ENCODE data around the gene CCDC86.

The CCDC86 gene

GRCh38 chr11:60870733-60871377 lies 28.9 kb downstream of the CCDC86 start:
- FAIRE-seq, result no peak

DNA sequence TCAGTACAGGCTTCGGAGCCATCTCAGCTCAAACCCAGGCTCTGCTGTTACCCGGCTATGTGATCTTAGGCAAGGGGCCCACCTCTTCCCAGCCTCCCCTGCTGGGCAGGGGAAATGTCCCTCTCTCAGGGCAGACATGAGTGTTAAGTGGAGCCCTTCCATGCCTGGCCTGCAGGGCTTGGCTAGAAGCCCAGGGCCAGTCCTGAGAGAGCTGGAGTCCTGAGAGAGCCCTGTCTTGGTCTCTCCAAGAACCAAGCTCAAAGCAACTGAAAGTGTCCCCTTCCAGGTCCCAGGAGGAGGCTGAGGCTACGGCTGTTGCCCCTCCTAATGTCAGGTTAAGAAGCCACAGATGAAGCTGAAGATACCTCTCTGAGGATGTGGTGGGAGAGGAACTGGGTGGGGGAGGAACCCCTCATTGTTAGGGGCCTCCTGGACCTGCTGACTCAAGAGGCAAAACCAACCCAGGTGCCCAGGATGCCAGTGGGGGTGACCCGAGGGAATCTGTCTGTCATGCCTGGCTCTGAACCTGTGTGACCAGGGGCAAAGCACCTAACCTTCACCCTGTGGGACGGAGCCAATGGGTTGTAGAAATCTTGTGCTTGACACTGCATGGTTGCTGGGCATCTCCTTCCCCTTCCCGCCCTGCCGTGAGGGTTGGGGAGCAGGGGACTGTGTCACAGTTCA lies 29.6 kb downstream of the CCDC86 start:
- FAIRE-seq, result no peak

DNA sequence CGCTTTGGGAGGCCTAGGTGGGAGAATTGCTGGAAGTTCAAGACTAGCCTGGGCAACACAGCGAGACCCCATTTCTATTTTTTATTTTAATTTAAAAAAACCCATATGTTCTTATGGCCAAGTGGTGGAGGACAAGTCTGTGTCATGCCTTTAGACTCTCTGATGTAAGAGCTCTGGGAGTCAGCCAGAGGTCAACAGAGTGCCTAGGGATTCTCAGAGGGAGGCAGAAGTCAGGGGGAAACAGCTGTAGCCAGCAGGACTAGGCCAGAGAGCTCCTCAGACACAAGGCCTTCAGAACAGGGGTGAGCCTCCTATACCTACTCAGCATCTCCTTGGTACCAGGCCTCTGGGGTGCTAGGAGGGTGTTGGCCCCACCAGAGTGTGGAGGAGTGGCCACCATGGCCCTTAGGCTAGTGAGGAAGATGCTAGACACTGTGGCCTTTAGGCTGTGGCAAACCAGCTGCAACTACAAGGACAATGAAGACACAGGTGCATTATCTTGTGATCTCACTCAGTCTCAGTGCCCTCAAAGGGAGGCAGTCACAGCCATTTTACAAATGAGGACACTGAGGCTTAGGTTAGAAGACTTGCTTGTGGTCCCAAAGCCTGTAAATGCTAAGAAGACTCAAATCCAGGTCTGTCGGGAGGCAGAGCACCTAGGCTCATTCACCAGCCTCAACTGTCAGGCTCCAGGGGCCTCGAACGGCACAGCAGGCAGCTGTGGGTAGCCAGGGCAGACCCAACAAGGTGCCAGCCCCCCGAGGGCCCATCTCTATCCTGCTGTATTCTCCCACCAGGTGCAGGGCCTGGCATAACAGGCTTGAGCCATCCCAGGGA lies 30.4 kb downstream of the CCDC86 start:
- FAIRE-seq, result no peak

- FAIRE-seq, result no peak
These were observed 31.1 kb downstream of the CCDC86 start for GRCh38 chr11:60872961-60873524.

DNA sequence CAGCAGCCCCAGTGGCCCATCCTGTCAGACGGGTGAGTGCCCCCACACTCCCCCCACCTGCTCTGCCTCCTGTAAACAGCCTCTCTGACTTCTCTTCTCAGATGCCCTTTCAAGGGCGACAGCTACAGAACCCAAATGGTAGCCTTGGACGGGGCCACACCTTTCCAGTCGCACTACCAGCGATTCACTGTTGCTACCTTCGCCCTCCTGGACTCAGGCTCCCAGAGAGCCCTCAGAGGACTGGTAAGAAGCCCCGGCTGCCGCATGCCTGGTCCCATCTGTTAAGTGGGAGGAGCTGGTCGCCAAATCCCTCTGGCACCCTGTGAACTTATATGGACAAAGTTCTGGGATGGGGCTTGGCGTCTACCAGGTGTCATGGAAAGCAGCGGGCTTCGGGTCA lies 31.6 kb downstream of the CCDC86 start:
- FAIRE-seq, result no peak

GRCh38 chr11:60874421-60875365 lies 32.8 kb downstream of the CCDC86 start:
- no peak for FAIRE-seq

DNA sequence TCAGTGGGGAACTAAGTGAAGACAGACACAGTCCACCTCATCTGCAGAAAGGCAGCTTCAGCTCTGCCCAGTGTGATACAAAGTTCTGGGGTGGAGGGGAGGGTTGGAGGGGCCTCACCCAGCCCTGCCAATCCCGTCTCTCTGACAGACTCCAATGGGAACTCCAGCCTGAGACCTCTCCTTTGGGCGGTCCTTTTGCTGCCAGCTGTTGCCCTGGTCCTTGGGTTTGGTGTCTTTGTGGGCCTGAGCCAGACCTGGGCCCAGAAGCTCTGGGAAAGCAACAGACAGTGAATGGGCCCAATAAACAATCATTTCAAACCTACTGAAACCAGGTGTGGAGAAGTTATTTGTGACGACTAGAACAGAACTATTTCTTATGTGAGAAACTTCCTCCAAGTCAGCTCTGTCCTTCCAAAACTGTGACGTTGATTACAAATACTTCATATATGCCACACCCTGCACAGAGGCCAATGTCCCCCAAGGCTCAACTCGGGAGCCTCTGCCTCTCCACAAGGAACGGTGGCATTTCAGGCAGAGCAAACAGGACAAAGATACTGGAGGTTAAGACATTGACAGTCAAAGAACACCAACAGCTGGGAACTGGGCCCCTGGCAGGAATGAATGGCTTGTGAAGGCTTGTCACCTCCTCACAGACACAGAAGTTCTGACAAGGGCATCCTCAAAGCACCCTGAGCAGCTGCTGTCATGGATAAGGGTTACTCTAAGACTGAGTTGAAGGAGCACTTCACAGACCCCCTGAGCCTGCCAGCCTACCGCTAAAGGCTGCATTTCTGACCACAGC lies 33.7 kb downstream of the CCDC86 start:
- no peak for FAIRE-seq

- FAIRE-seq, result no peak
These were observed 34.2 kb downstream of the CCDC86 start for GRCh38 chr11:60876168-60876485.

- no peak for FAIRE-seq
These were observed 36.6 kb downstream of the CCDC86 start for GRCh38 chr11:60878245-60879101.

GRCh38 chr11:60879104-60879503 lies 37.2 kb downstream of the CCDC86 start:
- FAIRE-seq, result no peak

- FAIRE-seq, result no peak
These were observed 38.2 kb downstream of the CCDC86 start for GRCh38 chr11:60879971-60880588.

GRCh38 chr11:60880643-60881282 lies 38.9 kb downstream of the CCDC86 start:
- no peak for FAIRE-seq

DNA sequence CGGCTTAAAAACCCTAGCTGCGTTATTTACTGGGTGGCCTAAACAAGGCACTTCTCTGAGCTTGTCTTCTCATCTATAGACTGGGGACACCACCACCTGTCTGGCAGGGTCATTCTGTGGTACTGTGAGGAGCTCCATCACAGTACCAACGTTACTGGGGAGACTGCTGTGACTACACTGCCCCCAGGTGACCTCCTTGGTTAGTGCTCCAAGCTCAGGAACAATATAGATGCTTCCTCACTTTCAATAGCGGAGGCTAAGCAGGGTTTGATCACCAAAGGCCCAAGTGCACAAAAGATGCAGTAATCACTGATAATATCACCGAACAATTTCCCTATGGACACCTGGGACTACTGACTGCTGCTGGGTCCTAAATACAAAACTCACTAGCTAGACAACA lies 45.6 kb downstream of the CCDC86 start:
- FAIRE-seq, result no peak

GRCh38 chr11:60889869-60890311 lies 48.0 kb downstream of the CCDC86 start:
- FAIRE-seq, result no peak

- no peak for FAIRE-seq
These were observed 48.8 kb downstream of the CCDC86 start for GRCh38 chr11:60890696-60891095.

- no peak for FAIRE-seq
These were observed 49.3 kb downstream of the CCDC86 start for GRCh38 chr11:60891103-60891741.

GRCh38 chr11:60895687-60896086 lies 53.8 kb downstream of the CCDC86 start:
- FAIRE-seq, result no peak

- no peak for FAIRE-seq
These were observed 55.6 kb downstream of the CCDC86 start for GRCh38 chr11:60897496-60897895.
